NCI-H1436 (cell line): Measurements from ENCODE around the gene DIMT1.

ENCODE experiments used
- DNase-seq: peaks from one replicate; lab custom pipeline; 2025; lab: John Stamatoyannopoulos, UW

The DIMT1 gene

DNA sequence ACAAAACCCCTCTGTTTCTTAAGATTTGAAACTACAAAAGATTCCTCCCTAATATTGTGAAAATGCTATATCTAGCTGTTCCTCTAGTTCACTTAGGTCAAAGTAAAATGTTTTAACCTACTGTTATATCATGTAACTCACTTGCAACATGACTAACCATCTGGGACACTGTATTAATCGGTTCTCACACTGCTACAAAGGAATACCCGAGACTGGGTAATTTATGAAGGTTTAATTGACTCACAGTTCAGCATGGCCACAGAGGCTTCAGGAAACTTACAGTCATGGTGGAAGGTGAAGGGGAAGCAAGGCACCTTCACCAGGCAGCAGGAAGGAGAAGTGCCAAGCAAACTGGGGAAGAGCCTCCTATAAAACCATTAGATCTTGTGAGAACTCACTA, 34.7 kb downstream of the DIMT1 start:
- DNase-seq: no peak

DNA sequence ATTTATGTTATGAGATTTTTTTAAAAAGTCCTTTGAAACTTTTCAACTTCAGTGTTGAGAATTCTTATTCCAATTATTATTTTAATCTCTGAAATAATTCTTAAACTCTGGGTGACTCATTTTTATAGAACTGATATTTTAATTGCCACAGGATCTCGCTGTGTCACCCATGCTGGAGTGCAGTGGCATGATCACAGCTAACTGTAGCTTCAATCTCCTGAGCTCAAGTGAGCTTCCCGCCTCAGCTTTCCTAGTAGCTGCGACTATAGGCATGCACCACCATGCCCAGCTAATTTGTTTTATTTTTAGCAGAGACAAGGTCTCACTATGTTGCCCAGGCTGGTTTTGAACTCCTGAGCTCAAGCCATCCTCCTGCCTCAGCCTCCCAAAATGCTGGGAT, 41.0 kb downstream of the DIMT1 start:
- no peak for DNase-seq

DNA sequence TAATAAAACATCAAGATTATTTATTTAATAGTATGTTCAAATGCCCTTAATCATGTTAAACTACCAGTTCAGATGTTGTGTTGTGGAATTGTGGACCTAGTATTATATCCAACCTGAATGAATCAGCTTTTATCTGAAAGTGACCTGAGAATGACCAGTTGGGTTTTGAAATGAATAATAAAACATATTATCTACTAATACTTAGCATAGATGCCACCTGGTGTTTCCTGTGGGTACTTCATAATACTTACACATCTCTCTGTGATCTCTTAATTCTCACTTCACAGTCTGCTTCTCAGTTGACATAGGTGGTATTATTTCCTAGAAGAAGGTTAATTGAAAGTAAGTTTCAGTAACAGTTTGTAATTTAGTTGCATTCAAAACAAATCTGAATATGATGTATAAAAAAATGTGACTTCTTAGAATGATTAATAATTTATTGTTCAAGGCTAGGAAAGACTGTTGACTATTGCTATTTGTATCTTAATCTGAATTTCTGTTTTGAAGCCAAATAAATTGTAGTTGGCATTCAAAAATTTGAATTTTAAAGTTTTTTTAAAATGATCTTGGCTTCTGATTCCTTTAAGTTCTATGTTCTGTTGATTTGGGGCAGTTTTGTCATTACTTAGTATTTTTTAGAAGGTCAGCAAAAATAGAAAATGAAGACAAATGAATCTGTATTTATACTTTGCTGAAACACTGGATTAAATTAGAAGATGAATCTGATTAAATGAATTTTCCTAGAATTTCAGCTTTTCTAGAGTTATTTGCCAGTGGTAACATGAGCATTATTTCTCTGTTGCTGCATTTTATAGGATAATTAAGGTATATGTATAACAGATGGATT, 49.5 kb downstream of the DIMT1 start:
- peak; percentile 34 for DNase-seq

DNA sequence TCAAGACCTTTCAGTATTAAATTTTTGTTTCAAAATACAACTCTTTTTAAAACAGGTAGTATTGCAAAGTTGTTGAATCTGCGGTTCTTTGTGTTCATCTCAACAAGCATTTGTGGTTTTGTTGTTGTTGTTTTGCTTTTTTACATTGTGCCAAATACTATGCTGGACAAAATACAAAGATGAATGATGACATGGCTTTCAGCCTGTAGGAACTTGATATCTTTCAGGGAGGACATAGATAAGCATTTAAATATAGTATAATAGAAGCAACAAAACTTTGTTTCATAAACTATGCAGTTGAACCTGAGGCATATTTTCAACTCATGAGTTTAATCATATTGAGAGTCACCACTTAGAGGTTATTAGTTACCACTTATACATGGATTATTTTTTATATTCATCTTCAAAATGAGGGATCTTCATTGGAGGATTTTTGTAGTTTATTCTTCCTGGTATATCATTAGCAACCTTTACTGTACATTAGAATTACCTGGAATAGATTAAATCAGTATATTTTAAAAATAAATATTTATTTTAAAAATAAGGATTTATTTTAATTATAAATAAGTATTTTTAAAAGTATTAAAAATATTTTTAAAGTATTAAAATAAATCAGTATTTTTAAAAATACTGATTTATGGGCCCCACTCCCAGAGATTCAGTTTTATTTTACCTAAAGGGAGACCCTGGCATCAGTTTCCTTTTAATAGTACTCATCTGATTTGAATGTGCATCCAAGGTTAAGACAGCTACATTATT, 54.8 kb downstream of the DIMT1 start:
- DNase-seq: no peak

DNA sequence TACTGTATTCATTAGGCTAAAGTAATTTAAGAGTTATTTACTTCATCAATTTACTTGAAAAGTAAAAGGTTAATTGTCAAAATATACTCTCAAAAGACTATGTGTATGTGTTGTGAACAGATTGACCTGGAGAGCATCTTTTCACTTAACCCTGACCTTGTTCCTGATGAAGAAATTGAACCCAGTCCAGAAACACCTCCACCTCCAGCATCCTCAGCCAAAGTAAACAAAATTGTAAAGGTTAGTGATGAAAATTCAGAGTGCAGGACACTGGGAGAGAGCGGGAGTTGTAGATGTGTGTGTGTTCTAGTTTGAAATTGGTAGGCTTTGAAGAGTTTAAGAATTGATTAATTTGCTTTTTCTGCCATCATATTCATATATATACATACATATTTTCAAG, 55.8 kb downstream of the DIMT1 start:
- DNase-seq: no peak

DNA sequence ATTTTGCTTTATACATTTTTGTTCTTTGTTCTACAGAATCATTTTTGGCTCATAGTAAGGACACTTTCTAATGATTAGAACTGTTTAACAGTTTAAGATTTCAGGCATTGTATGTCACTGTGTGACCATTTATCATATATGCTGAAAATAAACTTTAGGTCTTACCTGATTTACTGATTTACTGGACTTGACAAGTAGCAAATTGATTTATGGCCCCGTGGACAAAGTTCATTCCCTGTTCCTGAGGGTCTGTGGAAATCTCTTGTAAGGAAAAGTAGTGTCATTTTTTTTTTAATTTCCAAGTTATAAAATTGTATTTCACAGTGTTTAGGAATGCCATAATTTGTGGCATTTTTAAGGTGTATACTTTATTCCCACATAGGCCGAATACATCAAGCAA, 57.0 kb downstream of the DIMT1 start:
- DNase-seq: no peak

DNA sequence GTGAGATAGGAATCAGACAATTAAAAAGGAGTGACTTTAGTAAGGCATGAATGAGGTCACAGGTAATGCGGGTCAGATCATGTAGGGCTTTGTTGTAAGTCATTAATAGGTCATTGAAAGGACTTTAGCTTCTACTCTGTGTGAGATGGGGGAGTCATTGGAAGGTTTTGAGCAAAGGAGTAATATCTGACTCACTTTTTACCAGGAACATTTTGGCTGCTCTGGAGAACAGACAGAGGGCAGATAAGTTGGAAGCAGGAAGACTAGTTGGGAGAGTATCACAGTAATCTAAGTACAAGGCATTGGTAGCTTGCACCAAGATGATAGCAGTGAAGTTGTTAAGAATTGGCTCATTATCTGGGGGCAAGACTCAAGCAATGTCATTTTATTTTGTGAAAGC, 60.3 kb downstream of the DIMT1 start:
- DNase-seq: no peak

DNA sequence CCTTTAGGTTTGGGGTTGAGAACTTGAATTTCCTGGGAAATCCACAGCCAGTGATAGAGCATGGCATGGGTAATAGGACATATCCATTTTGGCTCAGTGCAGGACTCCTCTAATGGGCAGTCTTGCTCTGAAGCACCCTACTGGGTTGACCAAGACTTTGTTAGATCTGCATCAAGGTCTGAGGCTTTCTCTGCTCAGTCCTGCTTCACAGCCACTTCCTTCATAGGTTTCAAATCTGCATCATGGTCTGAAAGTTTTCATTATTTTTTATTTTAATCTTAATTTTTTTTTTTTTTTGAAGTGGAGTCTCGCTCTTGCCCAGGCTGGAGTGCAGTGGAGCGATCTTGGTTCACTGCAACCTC, 61.2 kb downstream of the DIMT1 start:
- DNase-seq: no peak

DNA sequence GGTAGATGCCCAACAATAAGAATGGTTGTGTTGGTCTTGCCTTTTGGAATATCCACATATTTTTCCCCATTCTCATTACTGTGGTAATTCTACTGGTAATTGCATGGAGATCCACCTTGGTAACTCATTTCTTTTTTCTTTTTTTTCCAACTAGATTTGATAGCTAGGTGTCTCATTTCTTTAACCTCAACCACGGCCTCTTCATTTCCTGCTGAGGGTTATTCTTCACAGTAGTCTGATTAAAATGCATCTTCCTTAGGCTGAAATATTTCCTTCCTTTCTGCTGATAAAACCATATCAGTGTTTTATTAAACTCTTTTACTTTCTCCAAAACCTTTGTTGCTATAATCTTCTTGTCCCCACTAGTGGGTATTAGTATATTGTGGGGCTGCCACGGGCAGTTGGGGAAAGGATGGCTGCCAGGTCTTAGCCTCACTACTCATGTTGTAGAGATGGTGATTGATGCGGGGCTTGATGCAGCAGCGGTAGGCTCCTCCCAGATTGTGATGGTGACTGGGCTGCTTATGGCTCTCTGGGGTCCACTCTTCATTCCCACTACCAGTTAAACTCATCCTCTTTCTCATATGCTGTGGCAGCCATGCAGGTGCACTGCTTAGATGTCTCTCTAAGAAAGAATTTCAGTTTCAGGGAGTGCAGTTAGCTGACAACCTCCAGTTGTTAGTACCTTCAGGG, 61.8 kb downstream of the DIMT1 start:
- DNase-seq: no peak

DNA sequence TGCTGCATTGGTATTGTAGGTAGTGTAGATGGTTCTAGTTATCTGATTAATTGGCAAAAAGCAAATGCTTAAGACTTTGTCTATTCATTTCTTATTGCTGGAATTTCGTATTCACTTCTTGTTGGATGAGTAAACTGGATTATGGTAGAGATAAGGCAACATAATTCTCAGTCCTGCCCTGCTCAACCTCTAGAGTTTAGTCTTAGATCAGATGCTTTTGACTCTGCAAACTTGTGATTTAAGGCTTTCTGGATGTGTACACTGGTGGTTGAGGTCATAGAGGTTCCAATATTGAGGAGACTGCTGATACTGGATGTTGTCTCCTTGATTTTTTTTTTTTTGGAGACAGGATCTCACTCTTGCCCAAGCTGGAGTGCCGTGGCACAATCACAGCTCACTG, 62.7 kb downstream of the DIMT1 start:
- DNase-seq: no peak

DNA sequence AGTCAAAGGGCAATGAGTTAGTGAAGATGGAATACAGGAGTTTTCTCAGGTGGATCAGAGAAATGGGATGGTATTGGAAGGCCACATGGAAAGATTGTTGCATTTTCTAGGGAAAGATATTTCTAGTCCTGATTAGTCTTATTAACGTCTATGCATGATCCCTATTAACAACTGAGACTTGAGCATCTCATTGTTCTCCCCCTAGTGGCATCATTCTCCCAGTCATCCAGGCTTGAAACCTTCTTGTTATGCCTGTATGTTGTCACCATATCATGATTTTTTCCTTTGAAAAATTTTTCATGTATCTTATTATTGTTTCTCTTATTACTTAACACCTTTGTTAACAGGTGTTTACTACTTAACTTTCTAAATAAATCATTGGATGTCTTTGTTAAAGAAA, 63.3 kb downstream of the DIMT1 start:
- DNase-seq: no peak
